GM10248 (cell line): ENCODE measurements around the gene RGS13.

Source experiments
- CTCF ChIA-PET: fragments of 300-600 bp; sonication (Branson Sonifier 250); formaldehyde crosslinking; extraction: SDS; loops from one replicate; lab custom pipeline; 2021; ENCODE audit warnings: antibody characterized with exemption; lab: Yijun Ruan, JAX
- POLR2A ChIA-PET: fragments of 350-650 bp; sonication (Branson Sonifier 250); formaldehyde crosslinking; extraction: SDS; loops from one replicate; lab custom pipeline; 2020; ENCODE audit warnings: antibody characterized with exemption; lab: Yijun Ruan, JAX
- DNase-seq: peaks from one replicate; pipeline ENCODE4 v3.0.0; 2012; ENCODE audit errors: extremely low spot score
- CTCF ChIP-seq: IDR thresholded peaks from 2 replicates; pipeline ENCODE4 v1.5.1; 2012; ENCODE audit warnings: mild to moderate bottlenecking, low read depth; ENCODE audit errors: extremely low read depth, missing control alignments, control extremely low read depth

The RGS13 gene

GRCh38 chr1:192630521-192631287 lies 5.2 kb upstream of the RGS13 start:
- DNase-seq, result no peak
- no peak for TF ChIP-seq CTCF
- ChIA-PET CTCF (interaction anchor here (0.7 kb wide), 1 partner anchor 20 kb away, joined by 4 read pairs; no protein-coding TSS in a partner anchor), POLR2A (no interaction called here)

DNA sequence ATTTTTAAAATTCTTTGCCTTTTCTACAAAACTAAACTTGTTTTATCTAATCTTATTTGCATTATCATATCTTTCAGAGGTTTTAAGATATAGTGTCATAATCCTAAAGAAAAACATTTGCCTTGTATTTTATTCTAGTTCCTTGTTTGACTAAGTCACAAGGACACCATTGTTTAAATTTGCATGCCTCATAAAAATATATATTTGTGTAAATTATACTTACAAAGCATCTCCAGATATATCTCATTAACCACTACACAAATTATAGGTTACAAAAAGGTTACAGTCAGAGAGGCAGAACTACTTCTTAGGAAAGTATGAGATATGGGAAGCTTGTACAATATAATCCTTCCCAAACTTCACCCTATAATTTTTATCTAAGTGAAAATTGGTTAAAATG lies 4.2 kb upstream of the RGS13 start:
- no peak for DNase-seq
- POLR2A ChIA-PET, result no interaction called here
- CTCF ChIA-PET, result no interaction called here
- no peak for TF ChIP-seq CTCF

- no peak for DNase-seq
- no peak for TF ChIP-seq CTCF
- POLR2A ChIA-PET, result no interaction called here
- CTCF ChIA-PET, result no interaction called here
Measured at GRCh38 chr1:192632188-192632587, 3.8 kb upstream of the RGS13 start.

DNA sequence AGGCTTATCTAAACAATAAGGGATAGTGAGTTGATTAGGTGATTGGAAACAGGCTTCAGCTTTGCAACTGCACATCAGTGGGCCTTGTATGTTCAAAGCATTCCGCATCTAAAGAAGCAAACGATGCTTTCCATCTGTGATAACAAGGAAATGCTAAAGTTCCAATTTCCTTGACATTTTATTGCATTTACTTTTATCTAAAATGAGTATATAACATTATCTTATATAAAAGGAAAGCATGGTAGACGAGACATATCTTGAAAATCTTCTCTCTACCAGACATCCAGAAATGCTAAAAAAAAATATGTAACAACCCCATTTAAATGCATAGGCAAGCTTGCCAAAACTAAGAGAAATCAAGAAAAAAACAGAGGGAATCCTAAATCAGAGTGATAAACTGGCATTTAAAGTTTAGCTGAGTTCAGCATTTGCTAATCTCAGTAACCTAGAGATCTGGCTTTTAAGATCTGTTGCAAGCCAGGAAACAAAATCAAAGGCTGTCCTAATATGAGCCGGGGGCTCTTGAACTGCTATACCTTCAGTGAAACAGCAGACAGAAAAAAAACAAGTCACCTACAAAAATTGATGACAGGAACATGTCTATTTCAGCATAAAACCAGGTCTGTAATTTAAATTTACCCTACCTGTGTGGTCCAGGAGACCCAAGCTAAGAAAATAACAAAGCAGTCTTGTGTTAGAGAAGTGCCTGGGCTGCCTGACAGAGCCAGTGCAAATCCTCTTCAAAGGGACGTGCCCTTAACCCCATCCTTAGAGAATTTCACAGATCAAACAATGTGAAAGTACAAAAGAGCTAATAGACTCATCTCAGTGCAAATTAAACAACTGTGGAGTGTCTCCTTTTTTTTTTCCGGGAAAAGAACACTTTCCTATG lies 3.1 kb upstream of the RGS13 start:
- DNase-seq, result no peak
- TF ChIP-seq CTCF, result no peak
- CTCF ChIA-PET, result interaction anchor here (1.1 kb wide), 1 partner anchor 22 kb away, joined by 5 read pairs; no protein-coding TSS in a partner anchor
- POLR2A ChIA-PET, result no interaction called here

DNA sequence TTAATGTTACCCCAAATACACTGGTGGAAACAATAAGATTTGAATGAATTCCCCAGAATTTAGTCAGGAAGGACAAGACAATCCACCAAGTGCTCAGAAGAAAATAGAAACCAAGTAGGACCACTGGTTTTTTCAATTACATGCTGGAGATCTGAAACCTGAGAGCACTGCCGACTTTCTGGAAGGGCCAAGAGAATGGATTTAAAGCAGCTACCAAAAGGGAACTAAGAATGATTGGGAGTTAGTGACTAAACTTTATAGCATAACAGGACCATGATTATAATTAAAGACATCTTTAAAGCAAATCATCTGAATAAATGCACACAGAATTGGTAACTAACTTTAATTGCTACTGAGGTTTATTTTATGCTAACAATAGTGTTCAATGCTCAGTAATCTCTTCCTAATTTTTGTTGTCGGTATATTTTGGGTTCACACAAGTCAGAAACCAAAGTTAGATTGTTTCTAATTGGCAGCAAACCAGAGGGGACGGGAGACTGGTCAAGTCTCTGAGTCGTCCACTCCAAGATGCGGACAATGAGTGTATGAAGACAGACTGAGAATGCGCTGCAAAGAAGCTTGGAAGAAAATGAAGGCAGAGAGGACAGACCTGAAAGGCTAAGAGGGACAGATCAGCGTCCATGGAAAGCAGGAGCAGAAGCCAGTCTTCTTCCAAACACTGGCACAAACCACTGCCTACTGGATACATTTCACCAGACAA lies 2.3 kb upstream of the RGS13 start:
- CTCF ChIA-PET, result interaction anchor here (1.1 kb wide), 1 partner anchor 23 kb away, joined by 5 read pairs; no protein-coding TSS in a partner anchor
- POLR2A ChIA-PET, result no interaction called here
- DNase-seq, result no peak
- no peak for TF ChIP-seq CTCF

GRCh38 chr1:192635041-192635440 lies 906 bp upstream of the RGS13 start:
- no peak for DNase-seq
- no peak for TF ChIP-seq CTCF
- CTCF ChIA-PET, result interaction anchor here (1.2 kb wide), 1 partner anchor 24 kb away, joined by 4 read pairs; no protein-coding TSS in a partner anchor
- POLR2A ChIA-PET, result no interaction called here
